ENCODE measurements around the gene WWOX.
A peak's percentile ranks its signal among the peaks of the same experiment; 100 is the strongest.
"Not testable (repeated sequence)": the region's sequence is repeated elsewhere in the genome, so short reads cannot be mapped to it uniquely, and the experiment has no call there.

Gene WWOX

DNA sequence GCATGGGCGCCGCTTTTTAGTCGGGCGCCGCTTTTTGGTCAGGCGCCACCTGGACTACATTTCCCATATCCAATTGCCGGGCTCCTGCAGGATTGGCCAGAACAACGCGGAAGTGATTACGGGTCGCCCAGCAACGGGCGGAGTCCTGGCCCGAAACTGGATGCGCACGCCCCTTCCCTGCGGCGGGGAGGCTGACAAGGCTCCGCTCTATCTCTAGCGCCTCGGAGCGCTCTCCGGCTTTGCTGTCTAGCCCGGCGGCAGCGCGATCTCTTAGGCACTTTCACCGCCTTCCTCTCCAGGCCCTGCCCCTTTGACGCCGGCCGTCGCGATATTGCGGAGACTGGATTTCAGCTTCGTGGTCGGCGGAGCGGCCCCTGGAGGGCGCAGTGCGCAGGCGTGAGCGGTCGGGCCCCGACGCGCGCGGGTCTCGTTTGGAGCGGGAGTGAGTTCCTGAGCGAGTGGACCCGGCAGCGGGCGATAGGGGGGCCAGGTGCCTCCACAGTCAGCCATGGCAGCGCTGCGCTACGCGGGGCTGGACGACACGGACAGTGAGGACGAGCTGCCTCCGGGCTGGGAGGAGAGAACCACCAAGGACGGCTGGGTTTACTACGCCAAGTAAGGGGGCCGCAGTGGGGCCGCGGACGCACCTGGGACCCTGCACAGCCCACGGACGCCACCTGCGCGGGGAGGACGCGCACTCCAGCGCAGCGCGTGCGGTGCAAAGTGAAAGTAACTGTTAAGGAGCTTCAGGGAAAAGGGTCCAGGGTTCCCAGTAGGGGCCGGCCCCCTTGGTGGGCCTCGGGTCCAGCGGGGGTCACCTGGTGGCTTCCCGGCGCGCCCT is at the start of gene WWOX:
TSS of gene WWOX (plus strand) at position 384 of the 841 bp plus-strand sequence.
- DNase-seq: peak; percentile 96

DNA sequence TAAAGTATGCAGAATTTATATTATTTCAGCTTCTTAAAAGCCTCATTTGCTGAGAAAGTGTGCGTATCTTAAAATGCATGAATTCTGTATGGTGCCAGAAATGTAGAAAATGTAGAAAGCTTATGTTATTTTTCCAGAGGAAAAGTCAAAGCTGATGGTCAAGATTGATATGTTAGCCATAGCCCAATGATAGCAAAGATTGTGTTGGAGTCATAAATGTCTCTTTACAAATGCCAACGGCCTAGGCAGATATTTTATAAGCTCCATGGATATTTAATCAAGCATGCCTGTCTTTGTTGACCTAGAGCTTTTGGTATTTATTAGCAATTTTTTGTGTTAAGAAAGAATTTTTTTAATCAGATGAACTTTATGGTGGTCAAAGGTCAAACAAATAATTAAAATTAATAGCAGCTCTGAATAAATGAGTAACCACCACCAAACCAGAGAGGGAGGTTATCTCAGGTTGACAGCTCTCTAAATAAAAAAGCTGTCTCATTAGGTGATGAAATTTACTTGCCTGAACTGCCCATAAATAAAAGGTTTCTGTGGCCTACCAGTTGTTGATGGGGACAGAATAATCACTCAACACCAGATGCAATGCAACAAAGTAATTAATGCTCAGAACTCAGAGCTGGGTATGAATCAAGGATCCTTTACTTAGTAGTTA is 48.6 kb upstream of the WWOX start:
- DNase-seq: no peak

DNA sequence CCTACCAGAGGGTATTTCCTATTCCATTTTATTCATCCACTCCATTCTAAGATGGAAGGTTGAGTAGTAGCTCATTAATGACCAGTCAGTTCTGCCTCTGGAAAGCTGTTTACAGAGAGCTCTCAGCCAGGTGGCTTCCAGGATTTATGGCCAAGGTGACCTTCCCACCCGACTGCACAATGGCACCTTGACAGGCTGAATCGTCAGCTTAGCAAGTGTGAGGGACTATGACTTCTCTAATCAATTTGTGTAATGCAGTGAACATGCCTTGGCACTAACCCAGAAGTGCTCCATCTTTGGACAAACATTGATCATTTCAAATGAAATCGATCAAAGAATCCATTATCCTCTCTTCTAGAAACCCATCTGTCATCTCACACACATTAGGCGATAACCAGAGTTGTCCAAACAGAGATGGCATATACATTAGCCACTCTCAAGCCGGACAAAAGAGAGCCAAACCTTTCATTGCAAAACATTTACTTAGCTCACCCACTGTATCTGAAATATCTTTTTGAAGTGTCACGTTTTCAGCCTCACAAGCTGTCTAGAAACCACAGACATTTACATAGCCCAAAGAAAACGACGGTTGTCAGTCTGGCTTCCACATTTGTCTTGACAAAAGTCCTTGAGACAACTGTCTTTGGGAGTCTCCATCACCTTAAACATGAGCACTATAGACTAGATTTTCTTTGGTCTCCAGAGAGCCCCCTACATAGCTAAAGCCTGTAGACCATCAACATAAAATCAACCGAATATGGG is 41.5 kb upstream of the WWOX start:
- no peak for DNase-seq

DNA sequence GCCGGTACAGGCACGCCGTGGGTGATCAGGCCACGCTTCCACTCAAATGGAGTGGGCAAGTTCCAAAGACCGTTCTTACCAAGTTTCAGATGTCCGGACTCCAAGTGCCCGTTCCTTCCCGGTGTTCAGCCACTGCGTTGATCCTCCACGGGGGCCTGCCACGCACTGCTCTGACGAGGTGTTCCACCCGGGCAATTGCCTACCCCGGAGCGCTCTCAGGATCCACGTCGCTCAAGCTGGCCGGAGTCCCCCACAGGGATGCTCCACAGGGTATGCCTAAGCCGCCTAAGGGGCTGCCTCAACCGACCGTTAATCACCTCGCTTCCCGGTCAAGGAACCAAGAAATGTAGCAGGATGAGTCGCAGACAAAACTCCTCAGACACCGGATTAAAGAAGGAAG is 39.6 kb upstream of the WWOX start:
- not testable (repeated sequence) for DNase-seq

DNA sequence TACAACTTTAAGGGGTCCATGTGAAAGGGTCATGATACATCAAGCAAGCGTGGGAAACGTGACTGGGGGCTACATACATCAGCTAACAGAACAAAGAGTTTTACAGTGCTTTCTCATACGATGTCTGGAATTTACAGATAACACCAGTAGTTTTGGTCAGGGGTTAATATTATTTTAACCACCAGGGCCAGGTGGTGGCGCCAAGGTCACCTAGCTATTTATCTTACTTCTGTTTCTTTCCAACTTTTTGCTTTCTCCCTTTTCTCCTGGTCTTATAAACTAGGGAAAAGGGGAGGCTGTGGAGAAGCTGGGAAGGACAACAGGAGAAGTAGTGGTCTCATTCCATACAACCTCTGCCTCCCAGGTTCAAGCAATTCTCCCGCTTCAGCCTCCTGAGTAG is 39.2 kb upstream of the WWOX start:
- no peak for DNase-seq

DNA sequence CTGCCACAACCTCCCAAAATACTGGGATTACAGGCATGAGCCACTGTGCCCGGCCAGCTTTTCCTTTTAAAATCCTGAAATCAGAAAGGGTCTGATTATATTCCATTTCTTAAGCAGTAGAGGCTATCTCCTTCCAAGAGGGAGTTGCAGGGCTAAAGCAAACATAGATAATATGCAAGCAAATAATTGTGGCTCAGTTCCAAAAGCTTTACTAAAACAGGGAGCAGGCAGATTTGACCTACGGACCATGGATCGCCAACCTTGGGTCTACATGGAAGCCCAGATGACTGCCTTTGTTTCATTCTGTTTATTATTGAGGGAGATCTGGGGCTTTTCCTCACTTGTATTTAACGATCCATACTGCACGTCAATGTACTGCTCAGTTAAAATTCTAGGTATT is 38.6 kb upstream of the WWOX start:
- DNase-seq: no peak

DNA sequence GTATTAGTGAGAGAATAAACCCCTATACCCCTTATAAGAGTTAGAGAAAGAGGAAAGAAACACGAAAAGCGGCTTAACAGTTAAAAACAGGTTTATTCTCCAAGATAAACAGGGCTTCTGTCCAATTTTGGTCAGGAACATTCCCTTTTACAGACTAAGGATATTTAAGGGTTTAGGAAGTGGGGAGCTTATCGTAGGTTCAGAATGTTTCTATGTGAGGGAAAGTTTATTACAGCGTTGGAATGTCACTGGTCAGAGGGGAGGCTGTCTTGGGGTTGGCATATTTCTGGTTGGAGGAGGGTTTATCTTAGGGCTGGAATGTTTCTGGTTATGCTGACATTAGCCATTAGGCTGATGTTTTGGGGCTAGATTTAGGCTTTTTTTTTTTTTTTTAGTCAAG is 34.1 kb upstream of the WWOX start:
- no peak for DNase-seq

DNA sequence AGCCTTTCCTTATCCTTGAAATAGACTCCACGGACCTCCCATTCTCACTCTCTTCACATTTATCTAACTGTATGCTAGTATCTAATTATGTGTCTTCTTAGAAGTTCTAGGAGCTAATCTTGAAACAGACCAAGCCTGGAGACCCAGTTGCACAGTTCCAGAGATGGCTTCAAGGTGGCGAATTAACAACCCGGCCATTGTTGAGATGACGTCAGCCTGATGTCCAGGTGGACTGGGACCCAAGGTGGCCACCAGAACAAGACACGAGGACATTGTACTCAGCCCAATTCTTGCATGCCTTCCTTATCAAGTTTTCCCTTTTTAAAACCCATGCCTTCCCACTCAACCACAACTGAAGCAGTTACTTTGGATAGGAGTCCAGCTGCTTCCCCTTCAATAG is 29.5 kb upstream of the WWOX start:
- DNase-seq: no peak

DNA sequence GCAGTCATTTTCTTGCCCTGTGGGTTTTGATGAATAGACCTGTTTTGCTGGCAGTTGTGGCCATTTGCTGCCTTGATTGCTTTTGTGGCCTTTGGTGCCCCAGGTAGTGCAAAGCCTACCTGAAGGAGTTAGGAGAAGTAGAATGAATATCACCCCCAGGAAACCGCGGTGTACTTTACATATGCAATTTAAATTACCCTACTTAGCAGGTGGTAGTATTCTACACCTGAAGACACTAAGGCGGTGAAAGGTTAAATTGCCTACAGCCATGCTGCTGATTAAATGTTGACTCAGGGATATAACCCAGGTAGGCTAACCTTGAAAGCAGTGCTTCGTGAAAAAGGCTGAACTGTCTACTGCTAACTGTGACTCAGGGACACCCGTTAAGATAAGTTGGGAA is 27.2 kb upstream of the WWOX start:
- no peak for DNase-seq

DNA sequence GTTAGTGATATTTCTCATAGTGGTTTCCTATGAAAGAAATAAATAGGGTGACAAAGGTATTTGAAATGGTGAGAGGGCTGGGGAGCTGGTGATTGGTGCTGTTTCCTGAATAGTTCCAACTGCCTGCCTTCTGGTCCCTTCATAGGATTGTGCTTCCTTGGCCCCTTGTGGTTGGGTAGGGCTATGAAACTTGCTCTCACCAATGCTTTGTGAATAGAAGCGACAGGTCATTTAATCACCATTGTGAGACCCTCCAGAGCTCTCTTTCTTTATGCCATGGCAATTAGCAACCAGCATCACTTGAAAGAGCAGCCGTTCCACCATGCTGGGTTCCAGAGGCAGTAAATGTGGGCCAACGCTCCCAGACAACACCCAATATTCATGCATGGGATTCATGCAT is 23.7 kb upstream of the WWOX start:
- no peak for DNase-seq

DNA sequence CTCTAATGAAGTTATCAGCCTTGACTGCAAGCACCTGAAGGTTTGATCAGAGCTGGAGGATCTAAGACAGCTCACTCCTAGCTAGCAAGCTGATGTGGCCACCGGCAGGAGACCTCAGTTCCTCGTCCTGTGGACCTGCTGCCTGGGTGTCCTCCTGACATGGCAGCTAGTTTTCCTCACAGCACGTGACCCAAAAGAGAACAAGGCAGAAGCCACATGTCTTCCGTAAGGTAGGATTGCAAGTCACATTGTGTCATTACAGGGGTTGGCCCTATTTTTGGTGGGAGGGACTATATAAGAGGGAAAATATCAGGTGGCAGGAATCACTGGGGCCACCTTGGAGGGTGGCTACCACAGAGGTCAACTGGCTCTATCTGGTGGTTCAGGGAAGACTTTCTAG is 18.1 kb upstream of the WWOX start:
- DNase-seq: no peak

DNA sequence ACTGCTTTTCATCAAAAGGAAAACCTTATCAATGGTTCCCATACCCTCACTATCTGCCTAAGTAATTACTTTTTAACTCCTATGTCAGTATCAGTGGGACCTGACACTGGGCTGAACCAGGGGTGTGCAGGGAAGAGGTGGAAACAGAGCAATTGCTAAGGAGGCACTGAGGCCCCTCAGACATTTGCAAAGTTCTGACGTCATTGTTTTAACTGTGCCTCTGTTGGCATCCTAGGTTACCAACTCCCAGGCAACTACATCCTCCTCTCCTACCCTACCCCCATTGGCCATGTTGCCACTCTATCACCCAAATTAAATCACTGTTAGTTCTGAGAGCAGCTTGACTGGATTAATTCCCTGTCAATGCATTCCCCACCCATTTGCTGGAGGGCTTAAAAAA is 8.0 kb upstream of the WWOX start:
- DNase-seq: no peak

DNA sequence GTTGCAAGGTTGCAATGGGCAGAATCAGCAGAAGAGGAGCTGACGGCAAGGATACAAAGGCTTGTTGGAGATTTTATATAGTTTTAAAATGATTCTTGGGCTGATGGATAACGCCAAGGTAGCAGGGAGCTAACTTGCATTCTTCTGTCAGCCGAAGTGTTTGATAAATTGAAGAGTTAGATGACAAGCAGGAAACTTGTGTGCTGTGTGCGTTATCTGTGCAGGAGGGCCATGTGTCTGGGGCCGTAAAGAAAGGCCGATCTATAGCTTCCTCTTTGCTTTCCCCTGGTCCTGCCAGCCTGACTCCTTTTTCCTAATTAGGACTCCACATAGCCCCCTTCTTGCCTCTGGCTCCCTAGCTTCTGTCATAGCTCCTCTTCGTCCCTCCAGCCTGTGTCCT is 6.7 kb upstream of the WWOX start:
- DNase-seq: no peak

DNA sequence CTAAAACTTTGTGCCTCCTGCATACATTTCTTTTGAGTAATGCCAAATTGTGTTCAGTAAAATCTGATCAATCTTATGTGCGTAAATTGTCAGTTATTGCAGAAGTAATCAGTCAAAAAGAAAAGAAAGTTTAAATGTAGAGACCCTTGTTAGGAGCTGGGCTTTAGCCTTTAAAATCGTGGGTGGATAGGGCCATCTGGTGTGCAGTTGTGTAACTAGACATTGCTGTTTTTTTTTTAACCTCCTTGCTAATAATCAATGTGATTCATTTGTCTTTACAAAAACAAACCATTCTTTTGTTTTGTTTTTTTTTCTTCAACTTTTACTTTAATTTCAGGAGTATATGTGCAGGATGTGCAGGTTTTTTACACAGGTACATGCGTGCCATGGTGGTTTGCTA is 5.3 kb upstream of the WWOX start:
- no peak for DNase-seq

DNA sequence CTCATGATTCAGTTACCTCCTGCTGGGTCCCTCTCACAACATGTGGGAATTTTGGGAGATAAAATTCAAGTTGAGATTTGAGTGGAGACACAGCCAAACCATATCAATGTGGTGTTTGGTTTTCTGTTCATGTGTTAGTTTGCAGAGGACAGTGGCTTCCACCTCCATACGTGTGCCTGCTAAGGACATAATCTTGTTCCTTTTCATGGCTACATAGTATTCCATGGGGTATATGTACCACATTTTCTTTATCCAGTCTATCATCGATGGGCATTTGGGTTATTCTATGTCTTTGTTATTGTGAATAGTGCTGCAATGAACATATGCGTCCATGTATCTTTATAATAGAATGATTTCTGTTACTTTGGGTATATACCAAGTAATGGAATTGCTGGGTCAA is 4.5 kb upstream of the WWOX start:
- DNase-seq: no peak

DNA sequence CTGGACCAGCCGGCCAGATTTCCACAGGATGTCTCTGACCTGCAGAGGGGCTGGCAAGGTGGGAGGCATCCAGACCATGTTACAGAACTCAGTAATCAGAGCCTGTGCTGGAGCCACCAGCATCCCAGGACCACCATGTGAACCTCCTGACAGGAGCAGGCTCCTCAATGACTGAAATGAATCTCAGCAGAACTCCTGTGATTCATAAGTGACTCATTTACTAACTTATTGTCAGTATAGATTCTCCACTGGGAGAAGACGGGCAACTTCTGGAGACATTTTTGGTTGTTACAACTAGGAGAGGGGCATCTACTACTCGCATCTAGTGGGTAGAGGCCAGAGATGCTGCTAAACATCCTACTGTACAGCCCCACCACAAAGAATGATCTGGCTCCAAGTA is 3.1 kb upstream of the WWOX start:
- peak; percentile 2 for DNase-seq

DNA sequence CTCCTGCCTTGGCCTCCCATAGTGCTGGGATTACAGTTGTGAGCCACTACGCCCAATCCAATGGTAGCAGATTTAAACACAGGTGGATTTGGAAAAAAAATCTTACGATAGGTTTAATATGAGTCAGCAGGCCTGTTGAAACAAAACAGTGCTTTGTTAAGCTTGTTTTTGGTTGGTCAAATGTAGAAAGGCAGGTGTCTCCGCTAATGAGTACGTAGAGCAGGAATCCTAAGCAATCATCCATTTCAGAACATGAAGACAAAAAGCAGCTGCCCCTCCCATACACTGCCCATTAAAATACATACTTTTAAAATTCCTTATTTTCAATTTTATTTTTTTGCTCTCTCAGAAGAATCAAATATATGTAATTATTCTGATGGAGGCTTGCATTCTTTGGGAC is 1.9 kb upstream of the WWOX start:
- no peak for DNase-seq

DNA sequence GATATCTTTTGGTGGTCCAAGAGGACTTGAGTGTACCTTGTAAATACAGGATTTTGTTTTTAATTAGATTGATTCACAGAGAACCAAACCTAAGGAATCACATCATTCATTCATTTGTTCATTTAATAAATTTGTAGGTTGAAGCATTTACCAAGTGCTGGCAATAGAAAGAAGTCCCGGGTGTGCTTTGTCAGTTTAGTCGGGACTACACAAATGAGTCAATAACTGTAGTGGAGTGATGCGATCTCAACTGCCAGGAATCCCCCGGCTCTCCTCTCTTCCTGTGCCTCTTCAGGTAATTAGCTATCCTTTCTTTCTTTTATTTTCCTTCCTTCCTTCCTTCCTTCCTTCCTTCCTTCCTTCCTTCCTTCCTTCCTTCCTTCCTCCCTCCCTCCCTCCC is 1.4 kb upstream of the WWOX start:
- DNase-seq: no peak

DNA sequence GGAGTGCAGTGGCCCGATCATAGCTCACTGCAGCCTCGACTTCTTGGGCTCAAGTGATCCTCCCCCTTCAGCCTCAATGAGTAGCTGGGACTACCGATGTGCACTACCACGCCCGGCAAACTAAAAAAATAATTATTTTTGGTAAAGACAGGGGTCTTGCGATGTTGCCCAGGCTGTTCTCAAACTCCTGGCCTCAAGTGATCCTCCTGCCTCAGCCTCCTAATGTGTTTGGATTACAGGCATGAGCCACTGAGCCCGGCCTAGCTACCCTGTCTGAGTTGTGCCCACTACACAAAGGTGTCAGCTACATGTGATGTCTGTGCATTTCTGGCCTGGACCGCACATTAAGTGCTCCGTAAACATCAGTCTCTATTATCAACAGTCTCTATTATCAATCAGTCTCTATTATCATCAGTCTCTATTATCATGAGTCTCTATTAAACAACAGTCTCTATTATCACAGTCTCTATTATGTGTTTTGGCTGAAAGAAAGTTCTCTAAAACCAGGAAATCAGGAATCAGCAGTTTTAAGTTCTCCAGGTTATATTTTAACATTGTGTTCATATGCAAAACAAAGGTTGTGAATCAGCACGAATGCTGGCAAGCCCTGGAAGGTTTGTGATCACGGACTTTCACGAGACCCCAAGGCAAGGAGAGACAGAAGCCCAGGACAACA is 721 bp upstream of the WWOX start:
- no peak for DNase-seq

DNA sequence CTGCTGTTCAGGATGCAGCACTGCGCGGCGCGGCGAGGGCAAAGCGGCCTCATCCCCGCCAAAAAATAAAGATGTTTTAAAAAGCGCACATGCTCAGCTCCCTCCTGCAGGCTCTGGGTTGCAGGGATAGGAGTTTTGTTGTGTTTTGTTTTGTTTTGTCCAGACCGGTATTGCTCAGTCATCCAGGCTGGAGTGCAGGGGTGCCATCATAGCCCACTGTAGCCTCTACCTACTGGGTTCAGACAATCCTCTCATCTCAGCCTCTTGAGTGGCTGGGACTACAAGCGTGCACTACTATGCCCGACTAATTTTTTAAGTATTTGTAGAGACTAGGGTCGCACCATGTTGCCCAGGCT is 636 bp downstream of the WWOX start:
- peak; percentile 27 for DNase-seq

DNA sequence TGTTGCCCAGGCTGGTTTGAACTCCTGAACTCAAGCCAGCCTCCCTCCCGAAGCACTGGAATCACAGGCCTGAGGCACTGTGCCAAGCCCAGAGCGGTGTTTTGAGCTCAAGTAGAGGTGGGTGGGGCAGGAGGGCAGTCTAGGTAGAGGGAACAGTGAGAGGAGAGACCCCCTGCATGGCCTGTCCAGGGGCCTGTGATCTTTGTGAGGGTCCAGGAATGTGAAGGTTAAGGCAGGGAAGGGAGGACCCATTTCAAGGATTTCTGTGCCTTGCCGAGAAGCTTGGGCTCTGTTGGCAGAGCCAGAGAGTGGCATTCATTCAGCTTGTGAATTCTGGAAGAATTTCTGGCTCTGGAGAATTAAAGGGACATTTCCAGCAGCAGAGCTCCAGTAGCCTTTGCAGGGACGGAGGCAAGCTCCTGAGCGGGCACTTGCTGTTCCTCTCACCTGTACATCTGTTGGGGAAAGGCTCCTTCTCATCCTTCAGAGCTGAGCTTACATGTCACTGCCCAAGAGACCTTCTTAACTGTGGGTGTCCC is 2.7 kb downstream of the WWOX start:
- DNase-seq: no peak

DNA sequence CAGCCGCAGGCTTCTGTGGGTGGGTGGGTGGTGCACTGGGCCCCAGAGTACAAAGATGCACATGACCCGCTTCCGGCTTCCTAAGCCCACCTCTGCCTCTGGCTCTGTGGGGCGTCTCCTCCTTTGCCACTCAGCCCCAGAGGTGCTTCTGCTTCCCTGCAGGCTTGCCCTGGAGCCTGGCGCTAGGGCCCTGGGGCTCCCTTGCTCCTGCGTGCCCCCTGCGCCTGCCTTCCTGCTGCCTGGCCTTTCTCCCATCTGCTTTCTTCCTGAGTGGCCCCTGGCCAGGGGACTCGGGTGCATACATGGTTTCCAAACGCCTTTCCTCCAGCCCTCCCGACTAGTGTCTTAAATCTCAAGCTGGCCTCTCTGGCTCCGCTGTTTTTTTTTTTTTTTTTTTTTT is 3.4 kb downstream of the WWOX start:
- DNase-seq: no peak

DNA sequence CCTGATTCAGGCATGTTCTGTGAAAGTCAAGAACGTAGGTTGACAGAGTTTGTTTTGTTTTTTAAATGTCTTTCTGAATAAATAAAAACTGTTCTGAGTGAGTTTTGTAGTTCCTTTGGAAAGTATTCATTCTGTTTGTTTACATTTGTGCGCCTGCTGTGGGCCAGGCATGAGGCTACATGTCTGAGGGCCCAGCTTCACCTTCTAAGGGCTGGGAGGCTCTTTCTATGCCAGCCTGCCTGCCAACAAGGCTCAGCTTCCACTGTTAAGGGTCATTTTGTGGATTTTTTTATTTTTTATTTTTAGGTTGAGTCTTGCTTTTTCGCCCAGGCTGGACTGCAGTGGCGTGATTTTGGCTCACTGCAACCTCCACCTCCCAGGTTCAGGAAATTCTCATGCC is 6.1 kb downstream of the WWOX start:
- DNase-seq: no peak
